Activated CD4-positive, CD25-positive, alpha-beta regulatory T cell treated with anti-CD3 and anti-CD28 coated beads, Interleukin-2, amount 50 U/mL, for 72 hours (primary cell): ENCODE measurements around the gene IFITM5.

Experiments used
- DNase-seq: peaks from one replicate; pipeline ENCODE4 v3.0.0; 2021

Gene IFITM5

GRCh38 chr11:257766-258493, 41.4 kb downstream of the IFITM5 start:
- no peak for DNase-seq

- no peak for DNase-seq
Observed at GRCh38 chr11:256952-257737, 42.2 kb downstream of the IFITM5 start.

GRCh38 chr11:255816-256215, 43.5 kb downstream of the IFITM5 start:
- DNase-seq, result no peak

GRCh38 chr11:255176-255575, 44.1 kb downstream of the IFITM5 start:
- no peak for DNase-seq

- DNase-seq, result no peak
Observed at GRCh38 chr11:253886-254270, 45.4 kb downstream of the IFITM5 start.

GRCh38 chr11:253160-253885, 46.0 kb downstream of the IFITM5 start:
- DNase-seq, result no peak

- DNase-seq, result no peak
Observed at GRCh38 chr11:252666-253065, 46.7 kb downstream of the IFITM5 start.

- DNase-seq, result no peak
Observed at GRCh38 chr11:251550-251949, 47.8 kb downstream of the IFITM5 start.

GRCh38 chr11:250740-251299, 48.5 kb downstream of the IFITM5 start:
- peak; percentile 70 for DNase-seq

- DNase-seq, result no peak
Observed at GRCh38 chr11:250274-250673, 49.1 kb downstream of the IFITM5 start.

GRCh38 chr11:249062-249461, 50.3 kb downstream of the IFITM5 start:
- DNase-seq, result no peak
